ENCODE data around the gene RAB27A.
"Not testable (repeated sequence)": the region's sequence is repeated elsewhere in the genome, so short reads cannot be mapped to it uniquely, and the experiment has no call there.

The RAB27A gene

GRCh38 chr15:55281517-55282228, 7.9 kb downstream of the RAB27A start:
- Histone ChIP-seq H3K36me3 (ENCODE audit: low read length) (no peaks in the 10 kb centered on the region), H3F3A (ENCODE audit: insufficient read depth) (no peaks in the 10 kb centered on the region), H3K27me3 (ENCODE audit: low read length) (no peaks in the 10 kb centered on the region), H3K27ac (ENCODE audit: low read depth, low read length) (no peak overlapping the region), H3K79me2 (ENCODE audit: insufficient read depth, low read length) (no peaks in the 10 kb centered on the region), H3K9ac (ENCODE audit: low read length) (no peak overlapping the region), H3K4me3 (ENCODE audit: insufficient read depth, low read length, poor library complexity, severe bottlenecking) (no peak overlapping the region), H4K20me1 (ENCODE audit: low read depth, low read length) (no peaks in the 10 kb centered on the region), H3K4me2 (ENCODE audit: low read depth, low read length, poor library complexity, severe bottlenecking) (no peak overlapping the region), H3K9me2 (replicated peaks; ENCODE audit: insufficient read depth, low read length) (no peaks in the 10 kb centered on the region), H2AFZ (ENCODE audit: low read depth, low read length, severe bottlenecking) (no peak overlapping the region), H3K9me3 (ENCODE audit: insufficient read depth, low read length) (no peaks in the 10 kb centered on the region)
- TF ChIP-seq EZH2phosphoT487 (conservative IDR thresholded peaks at IDR 0.05; ENCODE audit: low read length) (no peak), CTCF (IDR thresholded peaks at IDR 0.05; ENCODE audit: insufficient read depth, low read length, poor library complexity, severe bottlenecking) (no peak)

- not testable (repeated sequence) for H2AFZ ChIP-seq (ENCODE audit: low read depth, low read length, severe bottlenecking); H3F3A ChIP-seq (ENCODE audit: insufficient read depth); H3K27me3 ChIP-seq (ENCODE audit: low read length); H3K9me3 ChIP-seq (ENCODE audit: insufficient read depth, low read length); H3K9me2 ChIP-seq (replicated peaks; ENCODE audit: insufficient read depth, low read length); H3K36me3 ChIP-seq (ENCODE audit: low read length); H3K4me3 ChIP-seq (ENCODE audit: insufficient read depth, low read length, poor library complexity, severe bottlenecking); H3K79me2 ChIP-seq (ENCODE audit: insufficient read depth, low read length); H3K4me2 ChIP-seq (ENCODE audit: low read depth, low read length, poor library complexity, severe bottlenecking); H4K20me1 ChIP-seq (ENCODE audit: low read depth, low read length); H3K27ac ChIP-seq (ENCODE audit: low read depth, low read length); H3K9ac ChIP-seq (ENCODE audit: low read length)
These were observed 9.0 kb downstream of the RAB27A start for GRCh38 chr15:55280589-55280988.

DNA sequence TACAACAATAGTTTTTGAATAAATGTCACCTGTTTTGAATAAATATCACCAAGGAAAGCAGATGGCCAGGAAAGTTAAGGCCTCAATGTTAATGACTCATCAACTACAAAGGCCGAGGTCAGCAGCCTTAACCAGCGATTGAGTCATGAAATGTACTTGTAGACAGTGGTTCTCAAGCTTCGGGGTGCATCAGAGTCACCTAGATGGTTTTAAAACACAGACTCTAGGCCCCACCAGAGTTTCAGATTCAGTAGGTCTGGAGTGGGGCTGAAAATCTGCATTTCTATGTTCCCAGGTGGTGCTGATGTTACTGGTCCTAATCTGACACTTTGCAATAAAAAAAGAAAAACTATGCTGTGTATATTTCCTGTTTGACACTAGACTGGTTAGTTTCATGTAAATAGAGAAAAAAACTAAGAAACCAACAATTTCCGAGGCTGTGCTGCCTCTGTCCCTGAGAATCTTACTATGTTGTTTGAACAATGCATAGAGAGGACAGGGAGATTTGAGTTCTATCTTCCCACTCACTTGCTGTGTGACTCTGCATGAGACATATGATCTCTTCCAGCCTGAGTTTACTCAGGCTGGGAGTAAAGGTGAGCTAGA, 9.8 kb downstream of the RAB27A start:
- Histone ChIP-seq H3K9me2 (replicated peaks; ENCODE audit: insufficient read depth, low read length) (no peaks in the 10 kb centered on the region), H3K36me3 (ENCODE audit: low read length) (no peaks in the 10 kb centered on the region), H4K20me1 (ENCODE audit: low read depth, low read length) (no peaks in the 10 kb centered on the region), H3F3A (ENCODE audit: insufficient read depth) (no peaks in the 10 kb centered on the region), H3K4me3 (ENCODE audit: insufficient read depth, low read length, poor library complexity, severe bottlenecking) (no peak overlapping the region), H3K79me2 (ENCODE audit: insufficient read depth, low read length) (no peaks in the 10 kb centered on the region), H3K4me2 (ENCODE audit: low read depth, low read length, poor library complexity, severe bottlenecking) (no peak overlapping the region), H3K9ac (ENCODE audit: low read length) (no peak overlapping the region), H3K27me3 (ENCODE audit: low read length) (no peaks in the 10 kb centered on the region), H3K9me3 (ENCODE audit: insufficient read depth, low read length) (no peaks in the 10 kb centered on the region), H2AFZ (ENCODE audit: low read depth, low read length, severe bottlenecking) (no peak overlapping the region), H3K27ac (ENCODE audit: low read depth, low read length) (no peak overlapping the region)
- no peak for TF ChIP-seq CTCF (IDR thresholded peaks at IDR 0.05; ENCODE audit: insufficient read depth, low read length, poor library complexity, severe bottlenecking)
- no peak for TF ChIP-seq EZH2phosphoT487 (conservative IDR thresholded peaks at IDR 0.05; ENCODE audit: low read length)

GRCh38 chr15:55279100-55279745, 10.4 kb downstream of the RAB27A start:
- Histone ChIP-seq H3K4me2 (ENCODE audit: low read depth, low read length, poor library complexity, severe bottlenecking) (no peak overlapping the region), H3K9me2 (replicated peaks; ENCODE audit: insufficient read depth, low read length) (no peaks in the 10 kb centered on the region), H3K27ac (ENCODE audit: low read depth, low read length) (no peak overlapping the region), H3K27me3 (ENCODE audit: low read length) (no peaks in the 10 kb centered on the region), H3K9ac (ENCODE audit: low read length) (no peak overlapping the region), H4K20me1 (ENCODE audit: low read depth, low read length) (no peaks in the 10 kb centered on the region), H3F3A (ENCODE audit: insufficient read depth) (no peaks in the 10 kb centered on the region), H3K79me2 (ENCODE audit: insufficient read depth, low read length) (no peaks in the 10 kb centered on the region), H2AFZ (ENCODE audit: low read depth, low read length, severe bottlenecking) (no peak overlapping the region), H3K9me3 (ENCODE audit: insufficient read depth, low read length) (no peaks in the 10 kb centered on the region), H3K4me3 (ENCODE audit: insufficient read depth, low read length, poor library complexity, severe bottlenecking) (no peak overlapping the region), H3K36me3 (ENCODE audit: low read length) (no peaks in the 10 kb centered on the region)
- TF ChIP-seq CTCF (IDR thresholded peaks at IDR 0.05; ENCODE audit: insufficient read depth, low read length, poor library complexity, severe bottlenecking) (no peak), EZH2phosphoT487 (conservative IDR thresholded peaks at IDR 0.05; ENCODE audit: low read length) (no peak)

Data from SU-DHL-6 (cell line).